ENCODE results near the gene C2CD4D. TPM values are rescaled to one million over a fixed set of nuclear protein-coding genes. Genes with fewer than 3 reads are reported as not detected.

C2CD4D gene
- total and polyA plus RNA-seq, 8 donors: 0.26 to 0.92 (median 0.52) TPM

GRCh38 chr1:151837197-151837596 lies 2.4 kb downstream of the C2CD4D start:
- Histone ChIP-seq H3K4me3 (no peak overlapping the region), H3K4me1 (peaks cover 15 to 60% of the 10 kb centered on the region in 2 donors), H3K9me3 (no peaks in the 10 kb centered on the region), H3K27ac (no peak overlapping the region), H3K36me3 (no peaks in the 10 kb centered on the region), H3K27me3 (peaks cover 25 to 50% of the 10 kb centered on the region in 2 donors)
- intact Hi-C loops (cut with DNase I): no loop called here
- DNase-seq (no peak), ATAC-seq (no peak)
- no peak for TF ChIP-seq CTCF (IDR thresholded peaks at IDR 0.05)

GRCh38 chr1:151835596-151835995 lies 4.0 kb downstream of the C2CD4D start:
- no peak for DNase-seq

DNA sequence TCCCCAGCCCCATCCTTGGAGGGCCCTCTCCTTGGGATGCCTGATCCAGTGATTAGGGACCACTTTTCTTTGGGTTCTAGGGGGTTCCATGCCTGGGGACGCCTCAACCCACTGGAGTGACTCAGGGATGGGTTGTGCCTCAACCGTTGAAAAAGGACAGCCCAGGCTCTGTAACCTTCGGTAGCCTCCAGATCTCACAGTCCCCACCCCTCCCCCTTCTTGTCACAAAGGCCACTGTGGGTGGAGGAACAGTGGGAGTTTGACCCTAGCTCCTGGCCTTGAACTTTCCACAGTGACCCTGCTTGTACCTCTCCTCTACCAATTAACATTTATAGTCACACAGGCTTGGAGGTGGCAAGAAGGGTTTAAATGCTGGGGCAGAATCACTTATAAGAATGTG lies 5.4 kb downstream of the C2CD4D start:
- Histone ChIP-seq H3K9me3 (no peaks in the 10 kb centered on the region), H3K4me3 (no peak overlapping the region), H3K4me1 (peaks cover 8 to 66% of the 10 kb centered on the region in 2 donors), H3K27me3 (peaks cover 16 to 26% of the 10 kb centered on the region in 2 donors), H3K27ac (no peak overlapping the region), H3K36me3 (no peaks in the 10 kb centered on the region)
- ATAC-seq (no peak), DNase-seq (no peak)
- intact Hi-C loops (cut with DNase I): no loop called here
- TF ChIP-seq CTCF (IDR thresholded peaks at IDR 0.05): no peak

More at GRCh38 chr1:151835596-151835995, 4.0 kb downstream of the C2CD4D start:
- no peaks in the 10 kb centered on the region for H3K36me3 ChIP-seq
- intact Hi-C loops (cut with DNase I): no loop called here
- TF ChIP-seq CTCF (IDR thresholded peaks at IDR 0.05): no peak
- H3K4me1 ChIP-seq: peaks cover 15 to 67% of the 10 kb centered on the region in 2 donors
- H3K9me3 ChIP-seq: no peaks in the 10 kb centered on the region
- H3K27me3 ChIP-seq: peaks cover 25 to 39% of the 10 kb centered on the region in 2 donors
- no peak overlapping the region for H3K27ac ChIP-seq
- no peak for ATAC-seq
- H3K4me3 ChIP-seq: no peak overlapping the region

GRCh38 chr1:151833172-151833900 lies 6.3 kb downstream of the C2CD4D start:
- no peak overlapping the region for H3K27ac ChIP-seq
- ATAC-seq (no peak), DNase-seq (no peak)
- peaks cover 12 to 17% of the 10 kb centered on the region in 2 donors for H3K27me3 ChIP-seq
- no peaks in the 10 kb centered on the region for H3K36me3 ChIP-seq
- TF ChIP-seq CTCF (IDR thresholded peaks at IDR 0.05): no peak
- H3K4me1 ChIP-seq: peaks cover 3 to 66% of the 10 kb centered on the region in 2 donors
- no peaks in the 10 kb centered on the region for H3K9me3 ChIP-seq
- no peak overlapping the region for H3K4me3 ChIP-seq
- intact Hi-C loops (cut with DNase I): no loop called here

DNA sequence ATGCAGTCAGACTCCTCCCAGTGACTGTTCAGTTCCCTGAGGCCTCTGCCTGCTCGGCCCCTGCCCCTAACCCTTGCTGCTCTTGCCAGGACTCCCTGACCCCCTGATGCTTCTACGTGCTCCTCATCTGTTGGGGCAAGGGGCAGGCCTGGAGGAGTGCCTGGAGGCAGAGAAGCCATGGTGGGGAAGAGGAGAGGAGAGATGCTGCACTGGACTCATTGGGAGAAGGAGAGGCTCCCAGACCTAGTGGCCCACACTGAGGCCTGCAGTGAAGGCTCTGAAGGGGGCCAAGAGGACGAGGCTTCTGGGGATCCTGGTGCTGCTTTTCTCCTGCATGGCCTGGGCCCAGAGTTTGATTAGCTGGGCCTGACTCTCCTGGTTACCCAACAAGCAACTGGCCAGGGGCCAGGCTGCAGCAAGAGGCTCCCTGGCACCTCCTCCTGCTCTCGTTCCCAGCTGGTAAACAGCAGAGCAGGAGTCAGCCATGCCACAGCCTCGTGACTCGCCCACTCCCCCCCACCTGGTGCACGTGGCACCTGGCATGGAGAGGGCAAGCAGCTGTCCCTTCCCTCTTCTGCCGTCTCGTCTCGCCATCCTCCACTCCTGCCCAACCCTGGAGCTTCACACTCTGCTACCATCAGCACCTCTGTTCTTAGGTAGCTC lies 7.2 kb downstream of the C2CD4D start:
- no peaks in the 10 kb centered on the region for H3K36me3 ChIP-seq
- intact Hi-C loops (cut with DNase I): no loop called here
- no peak for TF ChIP-seq CTCF (IDR thresholded peaks at IDR 0.05)
- ATAC-seq (peak; percentile 64), DNase-seq (peak; percentile 53 to 92 (median 88))
- no peak overlapping the region for H3K4me3 ChIP-seq
- H3K4me1 ChIP-seq: peaks cover 3 to 63% of the 10 kb centered on the region in 2 donors
- peaks cover 4 to 8% of the 10 kb centered on the region in 2 donors for H3K27me3 ChIP-seq
- no peaks in the 10 kb centered on the region for H3K9me3 ChIP-seq
- H3K27ac ChIP-seq: peak overlapping the region in 1 of 2 donors; percentile 51

Data from left lung (tissue), 10 donors.